Activated CD4-positive, alpha-beta T cell treated with anti-CD3 and anti-CD28 coated beads for 1 hour (primary cell): ENCODE measurements around the gene PPM1L.
A peak's percentile ranks its signal among the peaks of the same experiment; 100 is the strongest.
"Not testable (repeated sequence)": the region's sequence is repeated elsewhere in the genome, so short reads cannot be mapped to it uniquely, and the experiment has no call there.

ENCODE experiments used
- DNase-seq: peaks from one replicate; pipeline ENCODE4 v3.0.0-alpha.2; 2020

The PPM1L gene

GRCh38 chr3:160755776-160756304, at the start of gene PPM1L:
PPM1L (plus strand) TSS chr3:160756231.
- peak; percentile 47 for DNase-seq

GRCh38 chr3:160707187-160707794, 48.7 kb upstream of the PPM1L start:
- DNase-seq = no peak

DNA sequence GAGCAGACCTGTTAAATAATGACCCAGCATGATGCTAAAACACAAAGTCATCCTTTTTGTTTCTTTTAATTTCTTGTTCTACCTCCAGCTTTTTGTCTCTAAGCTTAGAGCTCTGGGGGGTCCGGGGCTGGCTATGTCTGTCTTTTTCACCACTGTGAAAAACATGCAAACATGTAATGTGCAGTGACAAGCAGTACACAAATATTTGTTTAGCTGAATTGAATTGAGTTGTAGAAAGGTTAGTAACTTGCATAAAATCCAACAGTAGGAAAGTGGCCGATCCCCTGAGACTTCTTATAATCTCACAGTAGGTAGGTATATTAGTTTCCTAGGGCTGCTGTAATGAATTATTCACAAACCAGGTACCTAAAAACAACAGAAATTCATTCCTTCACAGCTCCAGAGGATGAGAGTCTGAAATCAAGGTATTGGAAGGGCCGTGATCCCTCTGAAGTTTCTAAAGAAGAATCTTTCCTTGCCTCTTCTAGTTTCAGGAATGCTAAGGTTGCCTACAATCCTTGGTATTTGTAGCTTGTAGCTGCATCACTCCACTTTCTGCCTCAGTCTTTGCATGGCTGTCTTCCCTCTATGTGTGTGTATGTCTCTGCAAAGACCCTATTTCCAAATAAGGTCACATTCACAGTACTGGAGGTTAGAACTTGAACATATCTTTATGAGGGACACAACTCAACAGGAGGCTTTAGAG, 46.4 kb upstream of the PPM1L start:
- DNase-seq = no peak

DNA sequence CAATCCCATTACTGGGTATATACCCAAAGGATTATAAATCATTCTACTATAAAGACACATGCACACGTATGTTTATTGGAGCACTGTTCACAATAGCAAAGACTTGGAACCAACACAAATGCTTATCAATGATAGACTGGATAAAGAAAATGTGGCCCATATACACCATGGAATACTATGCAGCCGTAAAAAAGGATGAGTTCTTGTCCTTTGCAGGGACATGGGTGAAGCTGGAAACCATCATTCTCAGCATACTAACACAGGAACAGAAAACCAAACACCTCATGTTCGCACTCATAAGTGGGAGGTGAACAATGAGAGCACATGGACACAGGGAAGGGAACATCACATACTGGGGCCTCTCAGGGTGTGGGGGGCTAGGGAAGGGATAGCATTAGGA, 42.9 kb upstream of the PPM1L start:
- not testable (repeated sequence) for DNase-seq

GRCh38 chr3:160719710-160720109, 36.3 kb upstream of the PPM1L start:
- DNase-seq = no peak

- no peak for DNase-seq
These were observed 35.8 kb upstream of the PPM1L start for GRCh38 chr3:160720123-160720746.

- no peak for DNase-seq
These were observed 33.7 kb upstream of the PPM1L start for GRCh38 chr3:160722331-160722730.

- DNase-seq = no peak
These were observed 30.7 kb upstream of the PPM1L start for GRCh38 chr3:160725338-160725737.

- no peak for DNase-seq
These were observed 20.2 kb upstream of the PPM1L start for GRCh38 chr3:160735826-160736225.

GRCh38 chr3:160738048-160738447, 18.0 kb upstream of the PPM1L start:
- DNase-seq = no peak

DNA sequence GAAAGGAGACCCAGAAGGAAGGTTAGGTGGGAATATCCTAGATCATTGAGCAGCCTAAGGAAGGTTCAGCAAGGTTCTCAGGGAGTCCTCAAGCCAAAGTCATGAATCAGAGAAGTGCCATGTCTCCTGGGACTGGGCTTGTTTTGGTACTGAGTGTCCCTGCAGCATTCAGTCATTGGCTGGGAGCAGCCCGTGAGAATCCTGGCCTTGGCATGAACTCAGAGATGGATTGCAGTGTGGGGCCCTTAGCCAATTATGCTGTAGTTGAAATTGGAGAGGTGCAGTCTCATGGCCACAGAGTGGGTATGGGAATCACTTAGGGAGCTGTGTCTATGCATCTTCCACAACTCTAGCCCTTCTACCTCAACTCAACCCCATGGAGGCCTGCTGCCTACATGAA, 17.0 kb upstream of the PPM1L start:
- no peak for DNase-seq

GRCh38 chr3:160746976-160747375, 9.1 kb upstream of the PPM1L start:
- DNase-seq = no peak

- no peak for DNase-seq
These were observed 8.6 kb upstream of the PPM1L start for GRCh38 chr3:160747422-160747821.

DNA sequence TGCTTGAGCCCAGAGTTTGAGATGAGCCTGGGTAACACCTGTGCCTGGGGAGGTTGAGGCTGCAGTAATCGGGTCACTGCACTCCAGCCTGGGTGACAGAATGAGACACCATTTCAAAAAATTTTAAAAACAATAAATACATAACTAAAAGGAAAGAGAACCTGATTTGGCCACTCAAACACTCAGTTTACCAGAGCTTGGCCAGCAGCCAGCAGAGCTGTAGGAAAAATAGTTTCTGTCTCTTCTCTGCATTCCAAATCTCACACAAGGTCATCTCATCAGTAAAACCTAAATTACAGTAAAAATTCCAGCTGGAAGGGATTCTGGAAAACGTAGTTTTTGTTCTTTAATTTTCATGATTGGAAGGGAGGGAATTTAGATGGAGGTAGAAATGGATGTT, 7.8 kb upstream of the PPM1L start:
- DNase-seq = no peak

GRCh38 chr3:160748787-160749186, 7.2 kb upstream of the PPM1L start:
- DNase-seq = no peak

GRCh38 chr3:160753953-160754352, 2.1 kb upstream of the PPM1L start:
- no peak for DNase-seq

- DNase-seq = no peak
These were observed 1.6 kb upstream of the PPM1L start for GRCh38 chr3:160754371-160754854.

DNA sequence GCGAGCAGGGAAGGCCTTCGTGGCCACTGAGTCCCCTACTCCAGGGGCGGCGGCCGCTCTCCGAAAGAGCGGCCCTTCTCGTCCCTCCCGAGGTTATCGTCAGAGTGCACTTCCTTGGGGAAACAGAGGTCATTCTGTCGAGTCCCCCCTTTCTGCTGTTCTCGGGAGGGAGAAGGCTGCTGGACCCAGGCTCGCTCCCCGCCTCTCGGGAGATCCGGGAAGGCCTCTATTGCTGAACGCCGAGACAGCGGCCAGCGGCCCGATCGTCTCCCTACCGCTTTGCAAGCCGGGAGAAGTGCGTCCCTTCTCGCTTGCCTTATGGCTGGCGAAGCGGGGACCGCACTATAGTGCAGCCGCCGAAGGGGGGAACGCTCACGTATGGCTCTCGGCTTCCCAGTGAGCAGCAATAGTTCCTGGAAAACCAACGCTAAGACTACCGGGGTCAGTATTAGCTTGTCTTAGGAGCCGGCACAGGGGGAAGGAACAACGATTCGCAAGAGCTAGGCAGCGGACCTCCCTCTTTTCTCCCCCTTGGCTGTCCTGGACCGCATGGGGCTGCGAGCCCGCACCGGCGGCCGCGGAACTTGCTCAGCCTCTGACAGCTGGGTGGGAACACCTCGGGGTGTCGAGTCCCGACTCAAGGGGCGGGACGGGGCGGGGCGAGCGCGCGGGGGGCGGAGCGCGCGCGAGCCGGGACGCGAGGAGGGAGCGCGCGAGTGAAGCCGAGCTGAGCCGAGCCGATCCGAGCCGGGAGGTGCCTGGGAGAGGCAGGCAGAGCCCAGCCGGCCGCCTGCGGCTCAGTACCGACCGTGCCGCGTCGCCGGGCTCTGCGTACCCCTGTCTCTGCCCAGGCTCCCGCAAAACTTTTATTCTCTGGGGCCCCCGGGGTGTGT, 930 bp upstream of the PPM1L start:
- DNase-seq = peak; percentile 86

DNA sequence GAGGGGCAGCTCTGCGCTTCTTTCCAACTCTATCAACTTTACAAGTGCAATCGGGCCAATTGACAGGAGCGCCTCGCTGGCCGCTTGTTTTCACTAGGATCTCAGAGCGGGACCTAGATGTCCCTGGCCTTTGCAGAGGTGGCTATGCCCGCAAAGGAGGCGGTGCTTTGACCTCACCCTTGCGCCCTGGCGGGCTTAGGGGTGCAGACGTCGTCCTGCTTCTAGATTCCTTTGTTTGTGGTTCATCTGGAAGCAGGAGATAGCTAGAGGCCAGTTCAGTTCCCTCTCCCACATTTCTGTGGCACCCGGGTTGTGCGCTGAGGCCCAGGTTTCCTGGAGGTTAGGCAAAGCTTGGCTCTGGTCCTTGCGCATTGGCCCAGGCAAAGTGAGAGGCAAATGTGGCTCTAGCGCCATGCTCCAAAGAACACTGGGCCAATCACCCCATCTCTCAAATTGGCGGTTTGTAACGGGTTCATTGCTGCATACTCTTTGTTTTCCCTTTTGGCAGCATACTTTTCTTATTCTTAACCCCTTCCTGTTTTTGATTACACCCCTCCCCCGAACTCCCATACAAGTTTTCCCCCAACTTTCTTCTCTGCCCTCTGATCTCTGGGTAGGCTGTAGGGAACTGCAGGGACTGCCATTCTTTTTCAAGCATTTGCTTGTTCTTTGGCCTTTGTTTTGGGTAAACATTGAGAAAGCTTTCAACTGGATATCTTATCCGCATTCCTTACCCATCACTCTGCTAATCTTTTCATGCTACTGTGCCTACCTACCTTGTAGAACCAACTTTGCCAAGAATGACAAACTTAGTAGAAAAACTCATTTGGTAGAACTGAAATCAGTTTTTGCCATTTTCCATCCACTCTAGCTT, 1.4 kb downstream of the PPM1L start:
- no peak for DNase-seq

DNA sequence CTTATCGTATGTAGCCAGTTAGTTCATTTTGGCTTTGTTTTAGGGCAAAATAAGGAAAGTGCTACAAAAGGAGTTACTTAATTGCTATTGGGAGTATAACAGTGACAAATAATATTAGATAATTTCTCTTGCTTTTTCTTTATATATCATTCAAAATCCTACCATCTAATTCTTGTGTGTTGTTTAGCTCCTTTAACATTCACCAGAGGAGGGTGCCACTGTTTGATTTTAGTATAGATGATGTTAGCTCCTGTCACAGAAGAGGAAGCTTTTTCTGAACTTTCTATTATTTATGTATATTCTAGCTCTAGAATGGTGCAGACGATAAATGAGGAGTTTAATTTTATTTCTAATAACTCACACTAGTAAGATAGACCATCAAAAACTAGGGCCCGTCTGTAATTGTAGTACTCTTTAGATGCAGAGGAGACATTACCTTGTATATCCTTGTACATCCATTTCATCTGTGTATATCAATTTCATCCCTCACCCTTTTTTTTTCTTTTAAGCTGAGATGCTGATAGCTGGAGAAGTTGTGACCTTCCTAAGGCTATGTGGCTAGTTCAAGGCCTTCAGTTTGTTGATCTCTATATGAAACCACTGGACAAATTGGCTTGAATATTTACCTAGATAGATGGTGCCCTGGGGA, 3.0 kb downstream of the PPM1L start:
- DNase-seq = no peak

GRCh38 chr3:160763073-160763472, 7.0 kb downstream of the PPM1L start:
- no peak for DNase-seq
